Endothelial cell of hepatic sinusoid (primary cell): Measurements from ENCODE around the gene PI4KA.
"Not testable (repeated sequence)": the region's sequence is repeated elsewhere in the genome, so short reads cannot be mapped to it uniquely, and the experiment has no call there.

Source experiments
- in situ Hi-C: cut with HindIII; loops from 2 replicates; pipeline ENCODE4 v1.10.0; 2017; ENCODE audit warnings: low sequenced_read_pairs

Gene PI4KA

DNA sequence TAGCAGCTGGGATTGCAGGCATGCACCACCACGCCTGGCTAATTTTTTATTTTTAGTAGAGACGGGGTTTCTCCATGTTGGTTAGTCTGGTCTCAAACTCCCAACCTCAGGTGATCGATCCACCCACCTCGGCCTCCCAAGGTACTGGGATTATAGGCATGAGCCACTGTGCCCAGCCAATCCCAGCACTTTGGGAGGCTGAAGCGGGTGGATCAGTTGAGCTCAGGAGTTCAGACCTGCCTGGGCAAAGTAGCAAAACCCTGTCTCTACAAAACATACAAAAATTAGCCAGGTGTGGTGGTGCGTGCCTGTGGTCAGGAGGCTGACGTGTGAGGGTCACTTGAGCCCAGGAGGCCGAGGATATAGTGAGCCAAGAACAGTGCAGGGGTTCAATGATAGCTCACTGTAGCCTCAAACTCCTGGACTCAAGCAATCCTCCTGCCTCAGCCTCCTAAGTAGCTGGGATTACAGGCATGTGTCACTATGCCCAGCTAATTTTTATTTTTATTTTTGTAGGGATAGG, 36.8 kb downstream of the PI4KA start:
- in situ Hi-C loops, result not testable (repeated sequence)

DNA sequence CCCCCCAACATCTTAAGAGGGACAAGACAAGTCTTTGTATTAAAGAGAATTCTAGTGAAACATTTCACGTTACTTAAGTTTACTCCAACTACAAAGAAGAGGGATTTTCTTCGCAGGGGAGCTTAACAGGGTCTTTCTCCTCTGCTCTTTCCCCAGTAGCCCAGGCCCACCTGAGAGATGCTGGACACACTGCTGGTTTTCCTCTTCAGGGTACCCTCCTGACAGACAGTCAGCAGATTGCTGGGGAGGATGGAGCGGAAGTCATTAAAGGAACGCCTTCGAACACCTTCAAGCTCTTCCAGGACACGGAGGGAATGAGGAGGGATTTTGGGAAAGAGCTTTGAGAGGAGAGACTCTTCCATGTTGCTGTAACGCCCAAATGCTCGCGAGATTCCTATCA, 39.1 kb downstream of the PI4KA start:
- in situ Hi-C loops, result loop anchor here (5.0 kb wide), 1 partner anchor 48 kb away; no protein-coding TSS in a partner anchor

DNA sequence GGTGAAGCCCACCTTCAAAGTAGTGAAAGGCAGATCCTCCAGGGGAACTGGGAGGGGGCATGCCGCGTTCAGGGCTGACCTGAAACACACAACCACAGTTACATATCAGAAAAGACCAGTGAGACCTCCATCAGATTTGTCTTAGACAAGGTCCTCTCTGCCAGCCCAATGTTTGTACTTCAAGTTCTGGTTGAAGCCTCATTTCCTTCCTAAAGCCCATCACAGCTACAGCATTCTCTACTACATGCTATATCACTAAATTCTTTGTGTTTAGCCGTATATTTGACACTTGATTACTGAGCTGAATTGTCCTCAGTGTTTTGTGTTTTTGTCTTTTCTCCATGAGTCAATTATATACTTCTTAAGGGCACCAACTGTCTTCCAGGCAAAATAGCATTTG, 40.1 kb downstream of the PI4KA start:
- in situ Hi-C loops, result loop anchor here (5.0 kb wide), 1 partner anchor 49 kb away; no protein-coding TSS in a partner anchor

GRCh38 chr22:20816559-20816958, 42.1 kb downstream of the PI4KA start:
- in situ Hi-C loops, result loop anchor here (5.0 kb wide), 1 partner anchor 51 kb away; no protein-coding TSS in a partner anchor

- in situ Hi-C loops, result loop anchor here (5.0 kb wide), 1 partner anchor 52 kb away; no protein-coding TSS in a partner anchor
Measured at GRCh38 chr22:20815477-20816050, 43.0 kb downstream of the PI4KA start.

DNA sequence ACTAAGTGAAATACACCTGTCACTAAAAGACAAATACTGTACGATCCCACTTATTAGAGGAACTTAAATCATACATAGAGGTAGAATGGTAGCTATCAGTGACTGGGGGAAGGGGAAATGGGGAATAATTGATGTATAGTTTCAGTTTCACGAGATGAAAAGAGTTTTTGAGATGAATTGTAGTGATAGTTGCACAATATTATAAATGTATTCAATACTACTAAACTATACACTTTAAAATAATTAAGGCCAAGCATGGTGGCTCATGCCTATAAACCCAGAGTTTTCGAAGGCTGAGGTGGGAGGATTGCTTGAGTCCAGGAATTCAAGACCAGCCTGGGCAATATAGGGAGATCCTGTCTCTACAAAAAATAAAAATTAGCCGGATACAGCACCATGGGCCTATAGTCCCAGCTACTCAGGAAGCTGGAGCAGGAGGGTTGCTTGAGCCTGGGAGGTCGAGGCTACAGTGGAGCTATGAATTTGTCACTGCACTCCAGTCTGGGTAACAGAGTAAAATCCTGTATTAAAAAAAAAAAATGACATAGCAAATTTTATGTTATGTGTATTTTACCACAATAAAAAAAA, 44.3 kb downstream of the PI4KA start:
- in situ Hi-C loops, result no loop called here

- in situ Hi-C loops, result no loop called here
Measured at GRCh38 chr22:20813056-20813455, 45.6 kb downstream of the PI4KA start.

DNA sequence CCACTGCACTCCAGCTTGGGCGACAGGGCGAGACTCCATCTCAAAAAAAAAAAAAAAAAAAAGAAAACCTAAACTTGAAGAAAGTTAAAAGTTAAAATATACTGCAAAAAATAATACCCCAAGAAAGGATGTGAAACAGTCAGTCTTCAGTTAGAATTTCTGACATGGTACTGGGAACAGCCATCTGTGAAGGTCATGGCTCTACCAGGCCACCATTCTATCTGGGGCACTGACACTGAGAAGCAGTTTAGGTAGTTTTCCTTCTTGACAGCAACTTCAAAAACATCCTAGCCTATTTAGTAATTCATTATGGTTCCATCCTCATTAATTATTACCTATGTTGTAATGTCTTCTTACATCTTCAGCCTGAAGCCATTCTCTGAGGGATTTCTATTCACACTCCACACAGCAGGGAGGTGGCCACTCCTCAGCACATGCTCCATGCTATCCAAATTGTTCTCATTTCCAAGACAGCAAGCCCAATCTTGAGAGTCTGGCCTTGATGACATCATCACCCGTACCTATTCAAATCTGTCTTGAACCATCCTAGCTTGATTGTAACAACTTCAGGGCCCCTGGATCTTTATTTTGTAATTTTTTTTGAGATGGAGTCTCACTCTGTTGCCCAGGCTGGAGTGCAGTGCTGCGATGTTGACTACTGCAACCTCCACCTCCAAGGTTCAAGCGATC, 46.5 kb downstream of the PI4KA start:
- in situ Hi-C loops, result no loop called here

- in situ Hi-C loops, result no loop called here
Measured at GRCh38 chr22:20811171-20811570, 47.4 kb downstream of the PI4KA start.

GRCh38 chr22:20810645-20811044, 48.0 kb downstream of the PI4KA start:
- in situ Hi-C loops, result no loop called here

DNA sequence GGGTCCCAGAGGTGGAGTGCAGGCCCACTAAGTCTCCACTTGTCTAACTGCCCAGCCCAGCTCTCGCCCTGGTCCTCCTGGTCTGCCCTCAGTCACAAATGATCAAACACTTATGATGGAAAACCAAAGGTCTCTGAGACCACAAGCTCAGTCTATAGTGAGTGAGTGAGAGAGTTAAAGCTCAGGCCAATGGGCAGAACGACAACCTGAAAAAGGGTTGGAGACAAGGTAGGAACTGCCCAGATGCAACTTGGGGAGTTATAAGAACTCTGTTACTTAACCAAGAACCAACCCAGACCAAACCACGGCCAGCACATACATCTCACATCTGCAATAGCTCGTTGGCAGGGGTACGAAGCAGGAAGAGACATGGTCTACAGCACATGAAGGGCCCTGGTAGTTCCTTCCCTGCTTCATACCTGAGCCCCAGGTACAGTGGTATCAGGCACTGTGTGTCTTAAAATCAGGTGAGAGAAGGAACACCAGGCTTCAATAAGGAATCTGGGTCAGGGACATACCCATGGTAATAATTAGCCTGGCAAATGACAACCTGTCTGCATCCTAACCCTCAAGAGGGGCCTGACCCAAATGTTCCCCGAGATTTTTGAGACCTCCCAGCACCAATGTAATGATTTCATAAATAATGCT, 48.9 kb downstream of the PI4KA start:
- in situ Hi-C loops, result no loop called here

- in situ Hi-C loops, result no loop called here
Measured at GRCh38 chr22:20808844-20809243, 49.8 kb downstream of the PI4KA start.

DNA sequence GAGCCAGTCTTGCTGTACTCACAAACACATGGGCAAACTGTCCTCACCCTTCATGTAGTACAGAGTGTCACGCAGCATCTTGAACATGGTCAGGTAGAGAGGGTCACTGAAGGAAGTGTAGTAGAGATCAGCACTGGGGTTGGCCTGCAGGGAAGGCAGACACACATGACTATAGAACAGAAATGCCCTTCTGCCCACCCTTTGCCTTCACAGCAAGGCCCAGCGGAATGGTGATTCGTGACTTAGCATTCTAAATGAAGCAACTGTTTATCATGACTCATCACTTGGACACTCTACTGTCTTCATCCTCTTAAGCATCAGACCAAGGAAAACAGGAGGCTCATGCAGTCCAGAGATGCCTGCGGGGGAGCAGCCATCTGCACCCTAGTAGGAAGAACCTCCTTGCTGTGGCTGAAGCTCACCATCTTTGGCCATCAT, 51.3 kb downstream of the PI4KA start:
- in situ Hi-C loops, result no loop called here

GRCh38 chr22:20805972-20806471, 52.6 kb downstream of the PI4KA start:
- in situ Hi-C loops, result no loop called here

GRCh38 chr22:20804650-20805049, 54.0 kb downstream of the PI4KA start:
- in situ Hi-C loops, result no loop called here

GRCh38 chr22:20803696-20804324, 54.8 kb downstream of the PI4KA start:
- in situ Hi-C loops, result no loop called here

- in situ Hi-C loops, result no loop called here
Measured at GRCh38 chr22:20802922-20803553, 55.6 kb downstream of the PI4KA start.

DNA sequence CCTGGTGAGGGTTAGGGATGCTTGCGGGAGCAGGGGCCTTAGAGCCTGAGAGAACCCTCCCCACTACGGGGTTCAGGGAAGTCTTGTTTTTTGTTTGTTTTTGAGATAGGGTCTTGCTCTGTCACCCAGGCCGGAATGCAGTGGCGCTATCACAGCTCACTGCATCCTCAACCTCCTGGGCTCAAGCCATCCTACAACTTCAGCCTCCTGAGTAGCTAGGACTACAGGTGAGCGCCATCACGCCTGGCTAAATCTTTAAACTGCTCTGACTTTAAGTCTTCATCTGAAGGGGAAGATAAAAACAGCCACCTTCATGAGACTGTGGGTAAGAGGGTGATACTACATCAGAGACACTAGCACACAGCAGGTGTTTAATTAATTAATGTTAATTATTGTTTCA, 56.2 kb downstream of the PI4KA start:
- in situ Hi-C loops, result no loop called here

- in situ Hi-C loops, result no loop called here
Measured at GRCh38 chr22:20799449-20799848, 59.2 kb downstream of the PI4KA start.

DNA sequence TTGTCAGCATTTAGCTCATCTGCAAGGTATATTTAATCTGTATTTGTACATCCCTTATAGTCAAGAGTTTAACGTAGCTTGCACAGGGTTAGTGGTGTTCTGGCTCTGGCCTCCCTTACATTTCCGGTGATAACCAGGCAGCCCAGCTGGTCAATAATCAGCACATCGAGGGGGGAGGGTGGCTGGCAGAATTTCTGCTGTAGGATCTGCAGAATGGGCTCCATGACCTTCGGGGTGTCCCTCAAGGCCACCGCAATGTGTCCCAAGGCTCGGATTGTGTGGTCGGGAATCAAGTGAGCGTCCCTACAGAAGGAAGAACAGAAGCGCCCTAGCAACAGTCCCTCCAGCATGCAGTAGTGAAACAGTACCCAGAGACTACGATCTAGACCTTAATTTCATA, 59.6 kb downstream of the PI4KA start:
- in situ Hi-C loops, result no loop called here
